ENCODE measurements around the gene HJV.
"Not testable (repeated sequence)": the region's sequence is repeated elsewhere in the genome, so short reads cannot be mapped to it uniquely, and the experiment has no call there.

Gene HJV

GRCh38 chr1:146021622-146022402 lies at the start of gene HJV:
HJV (minus strand) TSS chr1:146021735; CDS start chr1:146020231, 1,504 bp downstream.
- no peak for DNase-seq (ENCODE audit: low read depth)

GRCh38 chr1:146059148-146059547 lies 37.6 kb upstream of the HJV start:
- not testable (repeated sequence) for DNase-seq (ENCODE audit: low read depth)

DNA sequence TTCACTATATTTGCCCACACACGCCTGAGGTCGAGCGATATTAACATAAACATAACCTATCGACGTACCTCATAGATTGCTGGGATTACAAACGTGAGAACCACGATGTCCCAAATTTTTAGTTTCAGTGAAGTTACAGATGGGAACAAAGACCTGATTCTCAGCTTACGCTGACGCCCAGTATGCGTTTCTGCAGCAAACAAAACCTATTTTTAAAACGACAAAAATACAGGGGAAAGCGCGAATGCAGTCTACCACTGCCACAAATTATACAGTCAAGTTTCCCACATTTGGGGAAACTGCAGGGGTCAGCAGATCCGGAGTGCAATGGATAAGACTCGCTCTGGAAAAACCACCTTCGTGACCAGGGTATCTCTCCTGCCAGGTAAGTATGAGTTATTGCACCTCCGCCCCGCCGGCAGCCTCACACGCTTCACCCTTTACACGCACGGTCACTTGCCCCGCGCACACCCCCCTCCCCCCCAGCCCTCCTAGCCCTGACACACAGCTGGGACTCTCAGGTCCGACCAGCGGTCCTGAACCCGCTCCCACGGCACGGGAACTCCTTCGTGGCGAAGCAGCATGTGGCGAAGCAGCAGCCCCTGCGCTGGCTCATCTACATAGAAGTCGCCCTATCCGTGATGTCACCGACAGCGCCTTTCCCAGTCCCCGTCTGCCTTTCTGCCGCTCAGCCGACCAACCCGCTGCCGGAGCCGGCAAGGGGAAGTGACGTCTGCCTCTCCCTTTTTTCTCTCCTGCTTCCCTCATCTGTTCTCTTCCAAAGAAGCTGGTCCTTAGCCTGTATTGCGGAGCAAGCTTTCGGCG lies 30.5 kb upstream of the HJV start:
- peak; percentile 68 for DNase-seq (ENCODE audit: low read depth)

GRCh38 chr1:146051452-146051851 lies 29.9 kb upstream of the HJV start:
- no peak for DNase-seq (ENCODE audit: low read depth)

- DNase-seq (ENCODE audit: low read depth), result not testable (repeated sequence)
These were observed 29.1 kb upstream of the HJV start for GRCh38 chr1:146050652-146050963.

GRCh38 chr1:146049866-146050651 lies 28.5 kb upstream of the HJV start:
- not testable (repeated sequence) for DNase-seq (ENCODE audit: low read depth)

DNA sequence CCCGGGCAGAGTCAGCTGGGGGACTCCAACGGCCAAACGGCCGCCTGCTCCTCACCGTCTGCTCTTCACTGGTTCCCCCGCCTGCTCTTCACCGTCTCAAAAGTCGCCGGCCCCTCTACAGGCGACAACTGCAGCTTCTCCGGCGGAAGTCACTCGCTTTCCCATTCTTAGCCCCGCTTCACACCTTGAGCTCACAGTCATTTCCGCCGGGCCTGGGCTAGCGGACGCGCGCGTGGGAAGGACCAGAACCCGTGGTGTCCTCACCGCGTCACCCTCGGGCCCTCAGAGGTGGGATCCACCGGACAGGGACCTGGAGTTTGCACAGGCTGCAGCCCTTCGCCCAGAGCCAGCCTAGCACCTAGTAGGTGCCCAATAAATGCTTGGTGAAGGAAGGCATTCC lies 27.9 kb upstream of the HJV start:
- no peak for DNase-seq (ENCODE audit: low read depth)

GRCh38 chr1:146048514-146049115 lies 27.1 kb upstream of the HJV start:
- DNase-seq (ENCODE audit: low read depth), result peak; percentile 62

GRCh38 chr1:146046664-146047063 lies 25.1 kb upstream of the HJV start:
- DNase-seq (ENCODE audit: low read depth), result no peak

DNA sequence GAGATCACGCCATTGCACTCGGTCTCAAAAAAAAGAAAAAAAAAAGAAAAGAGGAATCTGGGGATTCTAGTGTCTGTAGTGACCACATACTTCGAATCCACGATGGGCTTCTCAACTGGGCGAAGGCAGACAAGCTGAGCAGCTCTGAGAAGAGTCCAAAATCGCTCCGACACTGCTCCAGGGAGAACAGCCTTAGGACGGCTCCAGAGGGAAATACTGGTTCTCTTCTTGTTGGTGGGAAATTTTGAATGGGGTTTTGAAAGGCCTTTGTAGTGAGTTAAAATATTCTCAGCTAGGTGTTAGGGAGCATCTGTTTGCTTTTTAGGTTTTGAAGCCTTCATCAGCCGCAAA lies 18.3 kb upstream of the HJV start:
- DNase-seq (ENCODE audit: low read depth), result no peak

GRCh38 chr1:146036965-146037646 lies 15.6 kb upstream of the HJV start:
- no peak for DNase-seq (ENCODE audit: low read depth)

DNA sequence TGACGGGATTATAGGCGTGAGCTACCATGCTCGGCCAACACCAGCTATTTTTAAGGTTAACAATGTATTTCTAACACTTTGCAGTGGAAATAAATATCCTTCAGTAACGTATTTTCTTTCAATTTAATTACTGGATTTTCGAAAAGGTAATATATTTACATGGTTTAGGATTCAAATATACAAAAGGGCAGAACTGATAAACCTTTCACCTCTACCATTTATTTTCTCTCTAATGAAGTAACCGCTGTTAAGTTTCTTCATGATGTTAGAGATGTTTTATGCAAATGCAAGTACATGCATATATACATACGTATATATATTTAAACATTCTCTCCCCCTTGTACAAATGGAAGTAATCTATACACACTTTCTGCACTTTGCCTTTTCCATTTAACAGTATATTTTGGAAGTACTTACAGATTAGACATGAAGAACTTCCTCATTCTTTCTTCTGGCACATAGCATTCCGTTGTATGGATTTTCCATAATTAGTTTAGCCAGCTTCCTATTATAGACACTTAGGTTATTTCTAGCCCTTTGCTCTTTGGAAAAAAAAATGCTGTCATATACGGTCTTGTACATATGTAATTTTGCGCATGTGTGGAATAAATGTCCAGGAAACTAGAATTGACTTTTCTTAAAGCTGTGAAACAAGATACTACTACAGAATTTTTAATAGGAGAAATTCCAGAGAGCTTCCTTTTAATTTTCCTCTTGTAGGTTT lies 14.9 kb upstream of the HJV start:
- no peak for DNase-seq (ENCODE audit: low read depth)

DNA sequence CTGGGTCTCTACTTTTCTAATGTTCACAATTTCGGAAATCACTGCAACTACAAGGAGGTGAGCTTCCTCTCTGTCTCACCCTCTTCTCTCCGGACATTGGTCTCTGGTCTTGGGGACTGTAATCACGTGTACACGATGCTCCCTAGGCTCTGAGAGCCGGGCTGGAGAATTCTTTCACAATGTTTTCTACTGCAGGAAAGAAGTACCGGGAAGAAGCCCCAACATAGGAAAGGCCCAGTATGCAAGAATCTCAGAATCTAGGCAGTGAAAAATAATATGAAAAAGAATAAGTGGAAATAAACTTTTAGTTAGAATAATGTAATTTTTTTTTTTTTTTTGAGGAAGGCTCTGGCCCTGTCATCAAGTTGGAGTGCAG lies 13.5 kb upstream of the HJV start:
- DNase-seq (ENCODE audit: low read depth), result no peak

- DNase-seq (ENCODE audit: low read depth), result no peak
These were observed 11.2 kb upstream of the HJV start for GRCh38 chr1:146032631-146033219.

- DNase-seq (ENCODE audit: low read depth), result no peak
These were observed 9.9 kb upstream of the HJV start for GRCh38 chr1:146031476-146031875.

GRCh38 chr1:146029117-146029516 lies 7.6 kb upstream of the HJV start:
- no peak for DNase-seq (ENCODE audit: low read depth)

- DNase-seq (ENCODE audit: low read depth), result not testable (repeated sequence)
These were observed 5.1 kb upstream of the HJV start for GRCh38 chr1:146026650-146027049.

- not testable (repeated sequence) for DNase-seq (ENCODE audit: low read depth)
These were observed 4.4 kb upstream of the HJV start for GRCh38 chr1:146025787-146026495.

GRCh38 chr1:146022403-146023127 lies 1.0 kb upstream of the HJV start:
- DNase-seq (ENCODE audit: low read depth), result no peak
